GM21825 (cell line): ENCODE results near the gene SLC4A9.
A peak's percentile ranks its signal among the peaks of the same experiment; 100 is the strongest.

Experiments
- ATAC-seq: cut with Tn5 transposase; IDR thresholded peaks from one replicate; pipeline ENCODE4 v1.9.1; 2021; ENCODE audit warnings: mild to moderate bottlenecking, moderate library complexity; ENCODE audit not compliant: unreplicated experiment

Gene SLC4A9

GRCh38 chr5:140361901-140362300 lies 1.9 kb downstream of the SLC4A9 start:
- no peak for ATAC-seq

DNA sequence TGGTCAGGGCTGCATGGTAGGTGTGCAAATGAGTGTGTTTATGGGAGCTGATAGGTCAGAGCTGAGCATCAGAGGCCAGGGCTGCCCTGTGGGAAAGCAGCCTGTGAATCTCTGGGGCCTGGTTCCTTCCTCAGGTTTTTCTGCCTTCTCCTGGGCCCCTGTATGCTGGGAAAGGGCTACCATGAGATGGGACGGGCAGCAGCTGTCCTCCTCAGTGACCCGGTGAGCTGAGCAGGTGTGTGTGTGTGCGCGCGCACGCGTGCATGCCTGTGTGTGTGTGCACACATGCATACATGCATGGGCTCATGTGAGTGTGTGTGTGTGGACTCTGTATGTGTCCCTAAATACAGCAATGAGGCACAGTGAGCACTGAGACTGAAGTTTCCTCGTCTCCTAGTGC lies 2.3 kb downstream of the SLC4A9 start:
- ATAC-seq = no peak

GRCh38 chr5:140362875-140363630 lies 3.1 kb downstream of the SLC4A9 start:
- peak; percentile 66 for ATAC-seq

DNA sequence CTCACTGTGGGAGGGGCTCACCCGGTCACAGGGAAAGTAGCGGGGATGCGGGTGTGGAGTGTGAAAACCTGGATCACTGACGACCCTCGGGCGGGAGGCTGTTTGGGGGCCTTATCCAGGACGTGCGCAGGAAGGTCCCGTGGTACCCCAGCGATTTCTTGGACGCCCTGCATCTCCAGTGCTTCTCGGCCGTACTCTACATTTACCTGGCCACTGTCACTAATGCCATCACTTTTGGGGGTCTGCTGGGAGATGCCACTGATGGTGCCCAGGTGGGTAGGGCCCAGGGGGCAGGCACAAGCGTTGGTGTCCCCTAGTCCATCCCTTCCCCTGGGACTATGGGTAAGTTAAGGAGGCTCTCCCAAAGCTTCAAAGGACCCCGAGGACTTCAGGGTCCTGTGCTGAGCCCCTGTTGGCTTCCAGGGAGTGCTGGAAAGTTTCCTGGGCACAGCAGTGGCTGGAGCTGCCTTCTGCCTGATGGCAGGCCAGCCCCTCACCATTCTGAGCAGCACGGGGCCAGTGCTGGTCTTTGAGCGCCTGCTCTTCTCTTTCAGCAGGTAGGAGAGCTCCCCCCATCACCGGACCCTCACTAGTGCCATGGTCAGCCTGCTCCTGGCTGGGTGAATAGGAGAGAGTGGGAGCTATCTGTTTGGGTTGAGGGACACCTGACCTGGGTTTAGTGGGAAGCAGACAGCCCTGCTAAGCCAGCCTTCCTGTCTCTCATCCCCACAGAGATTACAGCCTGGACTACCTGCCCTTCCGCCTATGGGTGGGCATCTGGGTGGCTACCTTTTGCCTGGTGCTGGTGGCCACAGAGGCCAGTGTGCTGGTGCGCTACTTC lies 3.9 kb downstream of the SLC4A9 start:
- ATAC-seq = no peak

GRCh38 chr5:140364472-140364765 lies 4.4 kb downstream of the SLC4A9 start:
- ATAC-seq = no peak

DNA sequence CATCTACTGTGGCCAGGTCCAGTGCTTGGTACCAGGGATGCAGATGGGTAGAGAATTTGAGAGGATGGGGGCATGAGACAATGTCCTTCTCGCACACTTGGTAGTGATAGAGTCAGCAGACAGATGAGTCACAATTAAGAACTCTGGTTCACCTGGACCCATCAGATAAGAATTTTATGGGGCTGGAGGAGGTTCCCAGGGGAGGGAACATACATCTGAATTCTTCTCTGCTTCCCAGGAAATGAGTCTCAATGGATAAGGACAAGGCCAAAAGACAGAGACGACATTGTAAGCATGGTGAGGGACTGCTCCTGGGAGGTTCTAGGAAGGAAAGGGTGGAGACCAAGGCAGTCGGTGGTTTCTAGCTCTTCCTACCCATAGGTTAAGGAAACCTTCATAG lies 5.3 kb downstream of the SLC4A9 start:
- ATAC-seq = no peak

DNA sequence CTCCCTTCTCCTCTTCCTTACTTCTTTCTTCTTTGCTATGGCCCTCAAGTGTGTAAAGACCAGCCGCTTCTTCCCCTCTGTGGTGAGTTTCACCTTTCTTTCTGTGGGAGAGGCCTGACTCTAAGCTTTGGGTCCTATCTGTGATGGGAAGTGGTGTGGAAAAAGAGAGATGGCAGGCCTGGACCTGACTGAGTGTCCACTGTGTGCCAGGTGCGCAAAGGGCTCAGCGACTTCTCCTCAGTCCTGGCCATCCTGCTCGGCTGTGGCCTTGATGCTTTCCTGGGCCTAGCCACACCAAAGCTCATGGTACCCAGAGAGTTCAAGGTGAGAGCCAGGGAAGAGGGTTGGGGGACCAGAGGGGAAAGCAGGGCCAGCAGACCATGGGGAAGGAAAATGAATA lies 5.9 kb downstream of the SLC4A9 start:
- no peak for ATAC-seq

DNA sequence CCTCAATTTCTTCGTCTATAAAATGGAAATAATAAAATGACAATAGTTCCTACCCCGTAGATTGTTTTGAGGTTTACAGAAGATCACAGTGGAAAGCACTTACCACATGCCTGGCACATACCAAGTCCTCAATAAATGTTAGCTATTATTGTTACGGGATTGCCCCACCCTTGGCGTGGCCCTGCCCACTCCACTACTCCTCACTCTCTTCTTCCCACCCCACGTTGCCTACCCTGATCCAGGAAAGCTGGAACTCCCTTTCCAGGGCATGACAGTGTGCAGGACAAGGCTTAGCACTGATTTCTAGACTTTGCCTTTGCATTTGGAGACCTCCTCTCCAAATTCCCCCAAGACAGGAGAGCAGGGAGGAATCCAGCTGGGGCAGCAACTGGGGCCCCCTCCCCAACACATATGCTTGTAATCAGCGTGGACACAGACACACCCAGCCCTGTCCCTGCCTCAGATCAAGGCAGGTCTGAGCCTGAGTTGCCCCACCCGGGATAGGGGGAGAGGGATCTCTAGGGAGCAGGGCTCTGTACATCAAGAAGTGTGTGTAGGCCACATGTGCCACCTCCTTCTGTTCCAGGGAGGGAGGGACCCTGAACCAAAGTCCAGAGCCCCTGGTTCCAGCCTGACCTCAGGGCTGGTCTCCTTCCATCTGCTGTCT lies 6.7 kb downstream of the SLC4A9 start:
- ATAC-seq = no peak

GRCh38 chr5:140367256-140368013 lies 7.4 kb downstream of the SLC4A9 start:
- no peak for ATAC-seq

DNA sequence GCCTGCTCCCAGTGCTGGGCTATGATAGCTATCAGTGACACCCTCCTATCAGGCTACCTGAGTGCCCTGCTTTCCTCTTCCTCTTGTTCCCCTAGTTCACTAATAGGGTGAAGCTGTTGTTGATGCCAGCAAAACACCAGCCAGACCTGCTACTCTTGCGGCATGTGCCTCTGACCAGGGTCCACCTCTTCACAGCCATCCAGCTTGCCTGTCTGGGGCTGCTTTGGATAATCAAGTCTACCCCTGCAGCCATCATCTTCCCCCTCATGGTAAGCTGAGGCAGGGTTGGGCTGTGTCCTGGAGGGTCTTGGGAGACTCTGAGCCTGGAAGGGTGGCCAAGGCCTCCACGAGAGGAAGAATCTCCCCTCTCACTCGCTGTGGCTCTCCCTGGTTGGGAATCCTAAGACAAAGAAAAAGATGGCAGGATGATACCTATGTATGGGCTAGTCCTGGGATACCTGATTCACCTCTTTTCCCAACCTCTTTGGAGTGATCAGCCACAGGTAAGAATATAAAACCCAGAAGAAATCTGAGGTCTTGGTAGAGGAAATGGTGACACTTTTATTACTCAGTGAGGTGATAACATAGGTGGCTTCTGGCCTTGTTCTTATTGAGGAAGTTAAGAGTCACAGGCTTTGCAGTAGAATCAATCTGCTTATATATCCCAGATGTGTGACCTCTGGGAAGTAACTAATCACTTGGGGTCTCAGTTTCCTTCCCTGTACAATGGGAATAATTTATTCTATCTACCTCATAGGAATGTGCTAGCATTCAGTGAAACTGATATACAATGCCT lies 11.6 kb downstream of the SLC4A9 start:
- no peak for ATAC-seq

GRCh38 chr5:140372971-140373487 lies 13.0 kb downstream of the SLC4A9 start:
- ATAC-seq = no peak

GRCh38 chr5:140381351-140381750 lies 21.4 kb downstream of the SLC4A9 start:
- no peak for ATAC-seq

DNA sequence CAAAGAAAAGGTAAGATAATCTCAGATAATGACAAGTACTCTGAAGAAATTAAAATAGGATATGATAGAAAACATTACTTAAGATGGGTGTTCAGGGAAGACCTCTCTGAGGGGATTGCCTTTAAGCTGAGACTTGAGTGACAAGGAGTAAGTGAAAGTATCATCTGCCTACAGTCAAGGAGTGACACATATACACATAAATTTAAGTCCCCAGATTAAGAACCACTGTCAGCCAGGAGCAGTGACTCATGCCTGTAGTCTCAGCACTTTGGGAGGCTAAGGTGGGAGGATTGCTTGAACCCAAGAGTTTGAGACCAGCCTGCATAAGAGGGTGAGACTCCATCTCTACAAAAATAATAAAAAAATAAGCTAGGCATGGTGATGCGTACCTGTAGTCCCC lies 22.0 kb downstream of the SLC4A9 start:
- no peak for ATAC-seq

- no peak for ATAC-seq
Observed at GRCh38 chr5:140382866-140383265, 22.9 kb downstream of the SLC4A9 start.

GRCh38 chr5:140383300-140383699 lies 23.3 kb downstream of the SLC4A9 start:
- no peak for ATAC-seq

GRCh38 chr5:140388052-140388451 lies 28.1 kb downstream of the SLC4A9 start:
- no peak for ATAC-seq

DNA sequence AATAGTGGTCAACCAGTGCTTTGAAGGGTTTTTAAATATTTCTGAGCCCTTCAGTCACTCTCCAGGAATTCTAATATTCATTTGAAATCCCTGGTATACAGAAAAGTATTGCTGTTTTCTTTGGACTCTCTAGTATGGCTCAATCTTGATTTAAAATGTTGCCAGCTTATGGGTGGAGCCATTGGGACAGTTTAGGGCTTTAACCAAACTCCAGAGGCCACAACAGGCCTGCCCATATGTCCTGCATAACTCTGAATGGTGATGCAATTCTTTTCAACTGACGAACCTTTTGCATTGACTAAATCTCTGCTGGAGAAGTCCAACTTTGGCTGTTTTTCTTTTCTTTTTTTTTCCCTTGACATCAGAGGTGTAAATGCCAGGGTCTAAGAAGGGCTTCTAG lies 31.3 kb downstream of the SLC4A9 start:
- ATAC-seq = no peak

GRCh38 chr5:140391732-140392131 lies 31.7 kb downstream of the SLC4A9 start:
- ATAC-seq = no peak

- ATAC-seq = no peak
Observed at GRCh38 chr5:140393738-140394137, 33.7 kb downstream of the SLC4A9 start.

DNA sequence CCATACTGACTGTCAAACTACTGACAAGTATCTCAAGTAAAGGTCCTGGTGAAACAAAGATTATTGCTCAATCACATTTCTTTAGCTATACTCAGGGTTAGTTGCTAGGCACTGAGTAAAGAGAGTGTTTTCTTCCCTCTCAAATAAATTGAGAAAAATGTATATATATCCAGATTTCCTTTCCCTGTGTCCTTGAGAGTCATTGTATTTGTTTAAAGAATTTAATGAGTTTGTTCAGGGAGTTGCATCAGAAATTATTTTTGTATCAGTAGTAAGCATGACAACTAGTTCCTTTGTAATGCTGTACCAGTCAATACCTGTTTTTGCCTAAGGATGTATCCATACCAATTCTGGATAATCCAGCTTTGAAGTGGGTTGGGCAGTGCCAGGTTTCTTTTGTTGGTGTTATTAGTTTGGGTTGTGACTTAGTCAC lies 38.4 kb downstream of the SLC4A9 start:
- ATAC-seq = no peak
